ENCODE data around the gene EPB41L5. TPM values are rescaled to one million over a fixed set of nuclear protein-coding genes. Genes with fewer than 3 reads are reported as not detected.
"Not testable (repeated sequence)": the region's sequence is repeated elsewhere in the genome, so short reads cannot be mapped to it uniquely, and the experiment has no call there.

Gene EPB41L5
- 1.8 and 2.1 TPM in 2 replicates for total RNA-seq

DNA sequence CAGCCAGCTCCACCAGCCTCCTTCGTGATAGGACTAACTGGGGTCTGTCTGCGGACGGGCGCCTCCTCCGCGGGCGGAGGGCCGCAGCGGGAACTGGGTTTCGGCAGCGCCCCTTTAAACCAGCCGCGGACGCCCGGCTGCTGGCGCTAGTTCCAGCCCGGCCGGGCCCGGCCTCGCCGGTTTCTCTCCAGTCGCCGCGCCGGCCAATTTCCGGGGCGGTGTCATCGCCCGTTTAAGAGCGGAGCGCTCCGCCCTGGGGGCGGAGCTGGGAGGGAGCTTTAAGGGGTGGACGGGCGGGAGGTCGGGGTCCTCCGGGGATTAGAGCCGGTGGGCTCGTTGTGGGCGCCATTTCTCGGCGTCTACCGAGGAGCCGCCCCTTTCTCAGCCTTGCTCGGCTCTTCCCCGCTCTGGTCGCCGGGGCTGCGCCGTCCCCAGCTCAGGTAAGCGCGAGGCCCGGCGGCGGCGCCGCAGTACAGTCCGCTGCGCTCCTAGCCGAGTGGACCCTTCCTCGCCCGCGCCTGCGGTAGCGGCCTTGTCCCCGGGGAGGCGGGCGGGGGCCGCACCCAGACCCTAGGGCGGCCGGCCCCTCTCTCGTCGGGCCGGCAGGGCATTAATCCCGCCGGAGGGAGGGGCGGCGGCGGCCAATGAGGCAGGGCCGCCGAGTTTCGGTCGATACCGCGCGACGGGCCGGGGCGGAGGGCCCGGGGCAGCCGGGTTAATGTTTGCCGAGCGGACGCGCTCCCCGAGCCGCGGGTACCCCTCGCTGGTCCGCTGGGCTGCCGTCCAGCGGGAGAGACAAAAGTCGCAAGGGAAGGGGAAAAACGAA, at the start of gene EPB41L5:
TSS of gene EPB41L5 (plus strand) at position 307 of the 826 bp plus-strand sequence. CDS start 6,008 bp downstream, outside the sequence.
- intact Hi-C loops (cut with micrococcal nuclease), result loop anchor here (1.0 to 5.0 kb wide), 13 partner anchors 26 to 1724 kb away; partner anchors contain the start of genes C2orf76, DBI, NIFK and PTPN4

DNA sequence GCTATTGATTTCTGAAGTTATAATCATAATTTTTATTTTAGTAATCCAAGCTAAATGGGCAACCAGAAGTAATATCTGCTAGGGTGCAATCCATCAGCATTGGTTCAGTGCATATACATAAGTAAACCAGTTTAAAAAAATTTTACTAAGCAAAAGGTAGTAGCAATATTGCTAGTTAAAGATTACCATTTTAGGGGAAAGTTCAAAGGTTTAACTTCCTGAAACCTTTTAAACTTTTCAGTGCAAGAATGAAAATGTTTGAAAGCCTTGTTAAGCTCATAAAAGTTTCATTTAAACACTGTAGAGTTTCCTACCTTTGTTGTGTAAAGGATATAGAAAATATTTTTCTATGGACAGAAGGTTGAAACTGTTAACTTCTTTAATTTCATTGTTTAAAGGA, 31.0 kb upstream of the EPB41L5 start:
- intact Hi-C loops (cut with micrococcal nuclease), result no loop called here

DNA sequence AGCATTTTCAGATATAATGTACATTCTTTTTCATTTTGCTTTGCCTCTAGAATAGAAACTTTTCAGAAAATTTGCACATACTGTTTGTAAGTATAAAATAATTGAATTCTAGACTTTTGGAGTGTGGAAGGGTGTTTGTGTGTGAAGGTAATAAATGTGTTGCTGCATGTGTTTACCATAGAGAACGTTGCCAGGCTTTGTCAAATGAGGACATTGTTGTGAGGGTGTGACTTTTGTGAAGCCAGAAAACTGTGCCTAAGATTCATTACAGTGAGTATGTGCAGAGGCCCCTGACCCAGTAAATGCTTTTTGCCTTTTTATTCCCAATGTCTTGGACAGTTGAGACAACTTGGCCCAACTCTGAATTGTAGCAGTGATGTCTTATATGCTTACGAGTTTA, 30.4 kb upstream of the EPB41L5 start:
- intact Hi-C loops (cut with micrococcal nuclease), result no loop called here

DNA sequence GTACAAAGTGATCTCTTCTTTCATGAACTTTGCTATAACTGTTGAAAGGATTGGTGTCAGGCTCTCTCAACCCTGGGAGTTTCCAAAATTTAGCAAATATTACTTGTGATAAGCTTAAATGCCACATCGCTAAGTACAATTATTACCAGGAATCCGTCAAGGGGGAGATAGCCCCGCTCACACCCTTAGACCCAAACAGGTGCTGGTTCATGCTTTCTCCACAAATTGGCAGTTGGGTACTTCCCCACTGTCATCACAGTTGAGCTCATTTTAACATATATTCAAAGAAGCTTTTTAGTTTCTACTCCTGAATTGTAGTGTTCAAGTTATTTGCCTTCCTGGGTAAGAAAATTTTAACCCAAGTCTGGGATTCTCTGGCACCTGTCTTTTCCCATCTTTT, 29.8 kb upstream of the EPB41L5 start:
- intact Hi-C loops (cut with micrococcal nuclease), result no loop called here

DNA sequence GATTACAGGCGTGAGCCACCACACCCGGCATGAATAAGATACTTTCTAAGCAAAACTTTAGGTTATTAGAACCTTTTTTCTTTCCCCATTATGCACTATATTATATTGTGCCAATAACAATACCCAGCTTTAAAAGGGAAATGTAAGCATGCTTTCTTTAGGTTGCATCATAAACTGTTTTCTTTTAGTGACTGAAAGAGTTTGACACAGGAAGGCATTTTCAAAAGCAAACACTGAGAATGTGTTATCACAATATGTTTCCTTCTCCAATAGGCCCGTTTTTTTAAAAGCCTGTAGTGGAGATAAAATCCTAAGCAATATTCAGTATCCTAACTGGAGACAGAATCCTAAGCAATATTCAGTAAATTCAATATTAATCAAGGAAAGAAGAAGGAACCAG, 16.7 kb upstream of the EPB41L5 start:
- intact Hi-C loops (cut with micrococcal nuclease), result no loop called here

DNA sequence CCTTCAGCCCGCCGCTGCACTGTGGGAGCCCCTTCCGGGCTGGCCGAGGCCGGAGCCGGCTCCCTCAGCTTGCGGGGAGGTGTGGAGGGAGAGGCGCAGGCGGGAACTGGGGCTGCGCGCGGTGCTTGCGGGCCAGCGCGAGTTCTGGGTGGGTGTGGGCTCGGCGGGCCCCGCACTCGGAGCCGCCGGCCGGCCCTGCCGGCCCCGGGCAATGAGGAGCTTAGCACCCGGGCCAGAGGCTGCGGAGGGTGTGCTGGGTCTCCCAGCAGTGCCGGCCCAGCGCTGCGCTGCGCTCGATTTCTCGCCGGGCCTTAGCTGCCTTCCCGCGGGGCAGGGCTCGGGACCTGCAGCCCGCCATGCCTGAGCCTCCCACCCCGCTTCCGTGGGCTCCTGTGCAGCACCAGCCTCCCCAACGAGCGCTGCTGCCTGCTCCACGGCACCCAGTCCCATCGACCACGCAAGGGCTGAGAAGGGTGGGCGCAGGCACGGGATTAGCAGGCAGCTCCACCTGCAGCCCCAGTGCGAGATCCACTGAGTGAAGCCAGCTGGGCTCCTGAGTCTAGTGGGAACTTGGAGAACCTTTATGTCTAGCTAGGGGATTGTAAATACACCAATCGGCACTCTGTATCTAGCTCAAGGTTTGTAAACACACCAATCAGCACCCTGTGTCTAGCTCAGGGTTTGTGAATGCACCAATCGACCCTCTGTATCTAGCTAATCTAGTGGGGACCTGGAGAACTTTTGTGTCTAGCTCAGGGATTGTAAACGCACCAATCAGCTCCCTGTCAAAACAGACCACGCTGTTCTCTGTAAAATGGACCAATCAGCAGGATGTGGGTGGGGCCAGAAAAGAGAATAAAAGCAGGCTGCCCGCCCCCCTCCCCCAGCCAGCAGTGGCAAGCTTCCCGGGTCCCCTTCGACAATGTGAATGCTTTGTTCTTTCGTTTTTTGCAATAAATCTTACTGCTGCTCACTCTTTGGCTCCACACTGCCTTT, 15.7 kb upstream of the EPB41L5 start:
- intact Hi-C loops (cut with micrococcal nuclease), result not testable (repeated sequence)

DNA sequence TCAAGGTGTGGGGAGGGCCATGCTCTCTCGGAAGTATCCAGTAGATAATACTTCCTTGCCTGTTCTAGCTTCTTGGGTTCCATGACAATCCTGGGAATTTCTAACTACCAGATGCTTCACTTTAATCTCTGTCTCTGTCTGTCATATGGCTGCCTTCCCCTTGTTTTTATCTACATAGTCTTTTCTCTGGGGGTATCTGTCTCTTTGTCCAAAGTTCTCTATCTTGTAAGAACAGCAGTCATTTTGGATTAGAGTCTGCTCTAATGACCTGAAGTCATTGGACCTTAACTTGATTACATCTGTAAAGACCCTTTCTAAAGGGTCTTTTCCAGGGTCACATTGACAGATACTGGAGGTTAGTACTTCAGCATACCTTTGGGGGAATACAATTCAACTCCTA, 11.4 kb upstream of the EPB41L5 start:
- intact Hi-C loops (cut with micrococcal nuclease), result no loop called here

DNA sequence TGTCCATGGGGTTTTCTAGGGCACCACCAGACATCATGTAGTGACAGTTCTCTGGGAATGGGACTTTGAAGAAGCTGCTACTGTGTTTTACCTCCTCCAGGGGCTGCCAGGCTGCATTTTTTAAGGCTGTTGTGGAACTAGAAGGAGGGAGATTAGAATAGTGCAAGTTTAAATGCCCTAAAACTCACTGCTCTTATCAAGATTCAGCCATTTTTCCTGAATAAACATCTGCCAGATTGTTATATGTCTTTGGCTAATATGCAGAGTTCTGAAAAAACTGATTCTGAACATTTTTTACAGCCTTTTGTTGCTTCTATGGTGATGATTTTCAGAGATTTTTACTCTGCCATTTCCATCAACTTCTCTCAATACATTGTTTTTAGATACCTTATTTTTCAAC, 8.6 kb upstream of the EPB41L5 start:
- intact Hi-C loops (cut with micrococcal nuclease), result no loop called here

DNA sequence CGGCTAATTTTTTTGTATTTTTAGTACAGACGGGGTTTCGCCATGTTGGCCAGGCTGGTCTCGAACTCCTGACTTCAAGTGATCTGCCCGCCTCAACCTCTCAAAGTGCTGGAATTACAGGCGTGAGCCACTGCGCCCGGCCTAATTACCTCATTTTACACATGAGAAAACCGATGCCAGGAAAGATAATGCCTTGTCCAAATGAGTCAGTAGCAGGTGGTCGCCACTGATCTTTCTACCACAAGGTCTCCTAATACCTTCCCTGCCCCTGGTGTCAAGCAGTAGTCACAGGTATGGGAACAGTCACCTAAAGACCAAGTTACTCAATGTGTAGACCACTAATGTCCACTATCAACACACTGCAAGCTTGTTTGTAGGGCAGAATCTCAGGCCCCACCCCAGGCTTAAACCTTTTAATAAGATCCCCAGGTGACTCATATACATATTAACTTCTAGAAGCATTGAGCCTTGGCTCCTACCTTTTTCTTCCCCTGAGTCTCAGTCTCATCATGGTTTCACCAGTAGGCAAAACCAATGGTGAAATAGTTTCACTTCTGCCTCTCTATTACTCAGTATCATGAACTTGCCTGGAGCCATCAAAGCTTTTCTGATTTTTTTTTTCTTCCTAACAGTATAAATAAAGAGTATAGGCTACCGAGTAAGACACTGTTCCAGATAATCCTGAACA, 6.9 kb upstream of the EPB41L5 start:
- intact Hi-C loops (cut with micrococcal nuclease), result no loop called here

DNA sequence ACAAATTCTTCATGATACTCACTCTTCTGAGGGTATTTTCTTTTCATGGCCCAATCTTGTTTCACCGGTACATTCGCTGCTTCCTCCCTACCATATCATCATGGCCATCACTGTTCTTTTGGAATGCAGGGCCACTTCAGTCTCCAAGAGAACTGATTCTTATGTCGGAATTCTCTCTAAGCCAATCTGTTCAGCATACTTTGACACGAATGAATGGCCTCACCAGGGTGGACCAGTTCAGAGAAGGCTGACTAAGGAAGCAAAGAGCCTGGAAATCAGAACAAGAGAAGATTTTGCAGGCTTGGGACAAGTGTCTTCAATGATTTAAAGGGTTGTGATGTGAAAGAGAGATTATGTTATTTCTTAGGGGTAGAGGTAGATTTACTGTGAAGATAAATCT, 5.0 kb upstream of the EPB41L5 start:
- intact Hi-C loops (cut with micrococcal nuclease), result no loop called here

DNA sequence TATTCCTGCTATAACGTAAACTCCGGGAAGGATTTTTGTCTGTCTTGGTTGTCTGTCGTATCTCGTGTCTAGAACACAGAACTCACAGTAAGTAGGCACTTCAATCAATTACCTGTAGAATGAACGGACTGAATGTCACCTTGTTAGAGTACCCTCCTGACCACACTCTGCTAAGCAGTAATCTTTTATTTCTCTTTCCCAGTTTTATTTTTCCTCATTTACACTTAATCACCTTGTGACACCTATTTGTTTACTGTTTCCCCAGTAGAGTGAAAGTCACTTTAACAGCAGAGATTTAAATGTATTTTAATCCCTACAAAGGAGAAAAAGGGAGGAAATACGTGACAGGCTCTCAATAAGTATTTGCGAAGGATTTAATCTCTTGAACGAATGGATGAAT, 514 bp upstream of the EPB41L5 start:
- intact Hi-C loops (cut with micrococcal nuclease), result loop anchor here (2.0 to 5.0 kb wide), 6 partner anchors 26 to 1724 kb away; partner anchors contain the start of genes NIFK, RALB and TMEM185B

DNA sequence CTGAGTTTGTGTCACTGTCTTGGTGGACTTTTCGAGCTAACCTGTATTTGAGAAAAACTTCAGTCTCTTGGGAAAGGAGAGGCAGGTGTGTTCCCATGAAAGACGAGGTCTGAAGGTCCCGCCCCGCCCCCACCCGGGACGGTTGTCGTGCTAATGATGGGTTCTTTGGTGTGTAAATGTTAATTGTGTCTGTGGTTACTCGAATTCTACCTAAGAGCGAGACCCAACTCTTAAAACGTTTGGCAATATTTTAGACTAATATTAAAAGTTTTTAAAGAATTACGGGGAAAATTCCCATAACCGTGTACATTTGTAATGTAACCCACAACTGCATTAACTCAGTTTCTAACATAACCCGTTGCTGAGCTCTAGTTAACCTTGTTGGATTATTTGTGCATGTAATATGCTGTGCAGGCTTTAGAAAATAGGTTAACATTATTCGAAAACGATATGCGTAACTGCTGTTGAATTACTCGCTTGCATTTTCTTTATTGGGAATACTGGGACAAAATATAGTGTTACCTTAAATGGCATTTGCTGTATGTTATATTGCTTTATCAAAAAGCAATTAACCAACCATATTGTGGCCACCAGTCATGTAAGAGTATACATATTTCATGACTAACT, 833 bp downstream of the EPB41L5 start:
- intact Hi-C loops (cut with micrococcal nuclease), result loop anchor here (1.0 to 5.0 kb wide), 13 partner anchors 27 to 1723 kb away; partner anchors contain the start of genes C2orf76, DBI, NIFK and PTPN4

DNA sequence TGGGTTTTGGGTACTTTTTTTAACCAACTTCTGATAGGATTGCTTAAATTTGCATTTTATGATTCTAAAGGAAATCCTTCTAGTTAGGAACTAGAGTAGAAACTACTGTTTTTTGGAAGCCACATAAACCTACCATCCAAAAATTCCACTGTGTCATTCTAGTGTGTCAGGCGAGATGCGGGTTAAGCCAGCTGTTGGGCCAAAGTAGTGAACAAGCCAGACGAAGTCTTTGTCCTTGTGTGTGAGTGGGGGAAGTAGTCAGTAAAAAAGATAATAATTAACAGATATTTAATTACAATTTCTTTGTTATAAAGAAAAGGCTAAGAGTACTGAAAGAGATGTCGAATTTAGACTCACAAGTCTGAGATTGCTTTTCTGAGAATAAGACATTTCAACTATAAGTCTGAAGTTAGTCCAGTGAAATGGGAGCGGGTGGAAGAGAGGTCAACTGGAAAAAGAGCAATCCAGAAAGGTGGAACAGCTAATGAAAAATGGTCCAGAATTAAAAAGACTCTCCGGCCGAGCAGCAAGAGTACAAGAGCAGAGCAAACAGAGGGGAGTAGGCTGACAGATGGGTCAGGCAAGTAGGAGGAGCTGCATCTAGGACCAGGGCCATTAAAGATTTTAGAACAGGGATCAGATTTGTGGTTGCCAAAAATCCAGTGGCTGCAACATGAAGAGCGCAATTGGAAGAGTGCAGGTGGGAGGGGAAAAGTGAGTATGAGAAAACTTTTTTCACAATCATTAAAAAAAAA, 1.5 kb downstream of the EPB41L5 start:
- intact Hi-C loops (cut with micrococcal nuclease), result loop anchor here (5.0 kb wide), 1 partner anchor 187 kb away; no protein-coding TSS in a partner anchor

DNA sequence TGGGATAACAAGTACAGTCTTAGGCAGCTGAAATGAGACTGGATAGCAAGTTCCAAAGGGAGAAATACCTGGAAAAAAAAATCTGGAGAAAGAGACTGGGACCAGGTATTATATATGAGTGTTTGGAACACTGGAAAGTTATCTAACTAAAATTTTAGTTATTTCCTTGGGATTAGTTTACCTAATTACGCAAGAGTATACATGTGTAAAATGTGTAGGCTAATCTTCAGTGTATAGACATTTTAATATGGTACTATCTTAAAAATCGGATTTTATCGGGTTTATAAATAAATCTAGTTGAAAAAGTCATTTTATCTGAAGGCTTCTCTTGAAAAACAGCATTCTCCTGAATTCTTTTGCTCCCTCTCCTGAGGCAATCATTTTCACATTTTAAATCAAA, 3.9 kb downstream of the EPB41L5 start:
- intact Hi-C loops (cut with micrococcal nuclease), result no loop called here

DNA sequence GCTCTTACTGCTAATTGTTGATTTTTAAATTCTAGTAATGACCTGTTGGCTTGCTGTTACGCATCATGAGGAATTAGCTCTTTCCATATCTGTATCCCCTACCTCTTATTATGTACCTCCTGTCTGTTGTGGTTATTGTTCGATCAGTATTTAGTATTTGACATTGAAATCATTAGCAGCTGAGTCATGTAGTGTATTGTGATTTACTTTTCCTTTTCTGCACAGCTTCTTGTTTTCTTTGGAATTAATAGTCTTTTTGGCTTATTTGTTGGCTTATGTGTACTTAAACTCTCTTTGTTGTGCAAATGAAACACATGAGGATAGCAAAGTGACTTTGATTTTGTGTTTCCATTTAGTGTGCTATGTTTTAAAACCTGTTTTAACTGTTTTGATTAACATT, 4.3 kb downstream of the EPB41L5 start:
- intact Hi-C loops (cut with micrococcal nuclease), result no loop called here

DNA sequence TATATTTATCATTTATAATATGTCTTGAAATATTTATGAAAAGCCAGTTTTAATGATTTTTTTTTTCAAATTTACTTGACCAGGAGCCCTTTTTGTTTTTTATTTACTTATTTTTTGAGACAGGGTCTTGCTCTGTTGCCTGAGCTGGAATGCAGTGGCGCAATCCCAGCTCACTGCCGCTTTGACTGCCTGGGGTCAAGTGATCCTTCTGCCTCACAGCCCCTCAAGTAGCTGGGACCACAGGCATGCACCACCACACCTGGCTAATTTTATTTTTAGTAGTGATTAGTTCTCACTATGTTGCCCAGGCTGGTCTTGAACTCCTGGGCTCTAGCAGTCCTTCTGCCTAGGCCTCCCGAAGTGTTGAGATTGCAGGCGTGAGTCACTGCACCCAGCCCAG, 5.7 kb downstream of the EPB41L5 start:
- intact Hi-C loops (cut with micrococcal nuclease), result no loop called here

DNA sequence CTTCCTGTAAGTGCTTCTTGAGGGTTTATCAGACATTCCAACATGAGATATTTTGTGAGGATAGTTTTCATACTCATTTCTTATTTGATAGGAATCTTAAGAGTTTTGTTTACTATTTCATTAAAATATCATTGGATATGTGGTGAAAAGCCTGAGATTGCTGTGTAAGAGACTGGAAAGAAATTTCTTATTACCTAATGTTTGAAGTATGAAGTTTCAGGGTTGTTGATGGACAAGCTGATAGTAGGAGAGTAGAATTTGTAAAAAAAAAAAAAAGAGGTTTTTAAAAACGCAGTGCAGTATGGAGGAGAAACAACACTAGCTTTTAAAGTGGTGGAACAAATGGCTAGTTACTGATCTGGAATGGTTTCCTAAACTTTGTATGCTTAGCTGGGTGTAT, 7.7 kb downstream of the EPB41L5 start:
- intact Hi-C loops (cut with micrococcal nuclease), result no loop called here

DNA sequence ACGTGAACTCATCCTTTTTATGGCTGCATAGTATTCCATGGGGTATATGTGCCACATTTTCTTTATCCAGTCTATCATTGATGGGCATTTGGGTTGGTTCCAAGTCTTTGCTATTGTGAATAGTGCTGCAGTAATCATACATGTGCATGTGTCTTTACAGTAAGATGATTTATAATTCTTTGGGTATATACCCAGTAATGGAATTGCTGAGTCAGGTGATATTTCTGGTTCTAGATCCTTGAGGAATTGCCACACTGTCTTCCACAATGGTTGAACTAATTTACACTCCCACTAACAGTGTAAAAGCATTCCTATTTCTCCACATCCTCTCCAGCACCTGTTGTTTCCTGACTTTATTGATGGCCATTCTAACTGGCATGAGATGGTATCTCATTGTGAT, 9.6 kb downstream of the EPB41L5 start:
- intact Hi-C loops (cut with micrococcal nuclease), result not testable (repeated sequence)

DNA sequence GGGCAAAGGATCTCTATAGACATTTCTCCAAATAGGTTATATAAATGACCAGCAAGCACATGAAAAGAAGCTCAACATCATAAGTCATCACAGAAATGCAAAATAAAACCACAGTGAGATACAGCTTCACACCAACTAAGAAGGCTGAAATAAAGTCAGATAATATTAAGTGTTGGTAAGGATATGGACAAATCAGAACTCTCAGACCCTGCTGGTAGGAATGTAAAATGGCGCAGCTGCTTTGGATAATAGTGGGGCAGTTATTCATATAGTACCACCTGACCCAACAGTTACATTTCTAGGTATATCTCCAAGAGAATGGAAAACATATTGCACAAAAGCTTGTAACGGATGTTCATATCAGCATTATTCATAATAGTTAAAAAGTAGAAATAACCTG, 14.0 kb downstream of the EPB41L5 start:
- intact Hi-C loops (cut with micrococcal nuclease), result no loop called here

DNA sequence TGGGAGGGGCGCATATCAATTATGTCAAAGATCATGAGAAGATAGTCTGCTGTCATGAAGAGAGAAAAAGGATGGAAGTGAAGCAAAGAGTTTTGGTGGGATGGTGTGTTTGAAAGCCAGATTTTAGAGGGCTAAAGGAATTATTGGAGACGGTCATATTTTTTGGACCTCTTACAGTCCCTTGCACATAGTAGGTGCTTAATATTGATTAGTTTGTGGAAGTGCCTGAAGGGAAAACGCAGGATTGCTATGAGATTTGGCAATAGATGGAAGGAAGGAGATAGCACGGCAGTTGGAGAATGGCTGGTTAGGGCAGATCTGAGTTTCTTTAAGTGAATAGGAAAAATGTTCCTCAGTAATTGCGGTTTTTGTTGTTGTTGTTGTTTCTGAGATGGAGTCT, 15.9 kb downstream of the EPB41L5 start:
- intact Hi-C loops (cut with micrococcal nuclease), result no loop called here
